DND-41 (cell line): ENCODE data around the gene IFNA21.

Source experiments
- EZH2 ChIP-seq: IDR thresholded peaks from 3 replicates; pipeline ENCODE4 v1.6.1; 2012; ENCODE audit warnings: borderline replicate concordance, low read depth, mild to moderate bottlenecking, moderate library complexity, low read length, inconsistent platforms; ENCODE audit not compliant: severe bottlenecking
- TF ChIP-seq, protein P1 (sequence below): IDR thresholded peaks from 2 replicates; pipeline ENCODE4 v1.5.1; 2012; ENCODE audit warnings: borderline replicate concordance, low read length, moderate library complexity, mild to moderate bottlenecking; ENCODE audit not compliant: poor library complexity, severe bottlenecking; ENCODE audit errors: extremely low read depth

DNA sequence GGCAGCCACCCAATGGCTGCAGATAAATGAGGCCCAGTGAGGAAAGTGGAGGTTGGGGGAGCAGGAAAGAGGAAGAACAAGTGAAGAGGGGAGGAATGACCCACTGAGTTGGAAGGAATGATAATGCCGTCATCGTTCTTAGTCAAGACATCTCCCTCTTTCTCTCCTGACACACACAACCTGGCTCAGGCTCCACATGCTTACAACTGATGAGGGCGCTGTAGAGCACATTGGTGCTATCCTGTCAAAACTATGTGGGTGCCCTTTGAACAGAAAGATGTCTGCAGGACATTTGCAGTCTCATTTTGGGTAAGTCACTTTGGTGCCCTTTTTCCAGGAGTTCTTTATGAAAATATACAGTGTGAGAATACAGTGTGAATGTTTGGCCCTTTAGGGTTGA, 30.7 kb downstream of the IFNA21 start:
- TF ChIP-seq, protein P1, sequence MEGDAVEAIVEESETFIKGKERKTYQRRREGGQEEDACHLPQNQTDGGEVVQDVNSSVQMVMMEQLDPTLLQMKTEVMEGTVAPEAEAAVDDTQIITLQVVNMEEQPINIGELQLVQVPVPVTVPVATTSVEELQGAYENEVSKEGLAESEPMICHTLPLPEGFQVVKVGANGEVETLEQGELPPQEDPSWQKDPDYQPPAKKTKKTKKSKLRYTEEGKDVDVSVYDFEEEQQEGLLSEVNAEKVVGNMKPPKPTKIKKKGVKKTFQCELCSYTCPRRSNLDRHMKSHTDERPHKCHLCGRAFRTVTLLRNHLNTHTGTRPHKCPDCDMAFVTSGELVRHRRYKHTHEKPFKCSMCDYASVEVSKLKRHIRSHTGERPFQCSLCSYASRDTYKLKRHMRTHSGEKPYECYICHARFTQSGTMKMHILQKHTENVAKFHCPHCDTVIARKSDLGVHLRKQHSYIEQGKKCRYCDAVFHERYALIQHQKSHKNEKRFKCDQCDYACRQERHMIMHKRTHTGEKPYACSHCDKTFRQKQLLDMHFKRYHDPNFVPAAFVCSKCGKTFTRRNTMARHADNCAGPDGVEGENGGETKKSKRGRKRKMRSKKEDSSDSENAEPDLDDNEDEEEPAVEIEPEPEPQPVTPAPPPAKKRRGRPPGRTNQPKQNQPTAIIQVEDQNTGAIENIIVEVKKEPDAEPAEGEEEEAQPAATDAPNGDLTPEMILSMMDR = no peak
- no peak for TF ChIP-seq EZH2
